Ovary (tissue), 9 donors: ENCODE results near the gene TMED4. TPM values are rescaled to one million over a fixed set of nuclear protein-coding genes. Genes with fewer than 3 reads are reported as not detected.

Experiments used
- DNase-seq, 5 donors: peaks; one replicate each; pipeline ENCODE4 v3.0.0-alpha.2; 2019 to 2020
- H3K27ac ChIP-seq, 2 donors: fragments of 200-600 bp; one replicate each; pipeline versions ENCODE4 v1.5.1 to v1.8.0; 2019 to 2022
- H3K27me3 ChIP-seq: fragments of 200-600 bp; one replicate; pipeline ENCODE4 v1.8.0; 2022
- H3K36me3 ChIP-seq: fragments of 200-600 bp; sonication (generic); one replicate; pipeline ENCODE4 v1.5.1; 2019
- H3K4me1 ChIP-seq: one replicate; pipeline ENCODE4 v1.8.1; 2013; ENCODE audit warnings: mild to moderate bottlenecking, moderate library complexity; ENCODE audit not compliant: insufficient read depth
- H3K4me3 ChIP-seq: fragments of 200-600 bp; sonication (generic); one replicate; pipeline ENCODE4 v1.5.1; 2017
- H3K9me3 ChIP-seq, 2 donors: fragments of 200-600 bp in 1 of 2; sonication (generic) in 1 of 2; one replicate each; pipeline versions ENCODE4 v1.5.1 to v1.8.1; 2013 to 2019; ENCODE audit warnings: mild to moderate bottlenecking in 1 of 2, moderate library complexity in 1 of 2
- CTCF ChIP-seq, 3 donors: fragments of 450-650 bp in 2 of 3; fragments of 200-600 bp in 1 of 3; IDR thresholded peaks; one replicate each; pipeline versions ENCODE4 v1.5.1 to v1.8.0; 2016 to 2022; ENCODE audit warnings: antibody characterized with exemption in 3 of 3, mild to moderate bottlenecking in 1 of 3
- EP300 ChIP-seq: sonication (generic); formaldehyde crosslinking; IDR thresholded peaks from one replicate; pipeline ENCODE4 v1.6.1; 2017; ENCODE audit warnings: antibody characterized with exemption
- POLR2A ChIP-seq: fragments of 450-650 bp; IDR thresholded peaks from one replicate; pipeline ENCODE4 v1.6.1; 2017; ENCODE audit warnings: antibody characterized with exemption, mild to moderate bottlenecking, moderate library complexity
- WGBS, 3 donors: extraction: QIAGEN DNeasy Blood & Tissue Kit in 1 of 3; methylation state at CpG; one replicate each; pipeline versions ENCODE4 v1.1.5 to v1.1.7; 2013 to 2017; 5-methylcytosine and 5-hydroxymethylcytosine counted together
- intact Hi-C, 4 donors: fragments of 100-400 bp; cut with DNase I; formaldehyde crosslinking; loops; one replicate each; pipeline versions ENCODE4 v1.11.0 to v1.15.1; 2022 to 2023
- polyA plus RNA-seq, 2 donors: library from polyadenylated mRNA; stranded (reverse); fragments of 200-250 nt in 1 of 2; fragments of 350-450 nt in 1 of 2; fragmentation: Illumina TruSeq in 1 of 2; extraction: RNeasy Lipid Tissue Mini Kit (QIAGEN cat#74804) in 1 of 2; gene quantifications; one replicate each; pipeline ENCODE4 v1.2.3, GENCODE V29; 2013 to 2014
- total RNA-seq, 7 donors: library from RNA; depleted of rRNA in 2 of 7; stranded (reverse); fragments of >200 nt in 2 of 7; fragmentation: NEBNext Ultra II Directional in 3 of 7; extraction: Animal tissue kit (Norgen Biotek cat#: 25700) in 3 of 7; gene quantifications; one replicate each; pipeline versions ENCODE4 v1.1.0 to v1.2.4, GENCODE V29; 2016 to 2023
- donor health status: DM: no; HTN: no; CAD: no; lungs with moderate emphysema.
- donor health status: DM: no; HTN: no; CAD: no.
- donor health status: Bipolar disorder and iron deficiency.
- donor health status: DM: yes; HTN: yes; CAD: no.
- donor health status: DM: no; HTN: no; CAD: no.
- donor health status: DM: yes; HTN: yes; CAD: no.

Gene TMED4
- total and polyA plus RNA-seq, 9 donors, result 74.9 to 155 (median 95.9) TPM

DNA sequence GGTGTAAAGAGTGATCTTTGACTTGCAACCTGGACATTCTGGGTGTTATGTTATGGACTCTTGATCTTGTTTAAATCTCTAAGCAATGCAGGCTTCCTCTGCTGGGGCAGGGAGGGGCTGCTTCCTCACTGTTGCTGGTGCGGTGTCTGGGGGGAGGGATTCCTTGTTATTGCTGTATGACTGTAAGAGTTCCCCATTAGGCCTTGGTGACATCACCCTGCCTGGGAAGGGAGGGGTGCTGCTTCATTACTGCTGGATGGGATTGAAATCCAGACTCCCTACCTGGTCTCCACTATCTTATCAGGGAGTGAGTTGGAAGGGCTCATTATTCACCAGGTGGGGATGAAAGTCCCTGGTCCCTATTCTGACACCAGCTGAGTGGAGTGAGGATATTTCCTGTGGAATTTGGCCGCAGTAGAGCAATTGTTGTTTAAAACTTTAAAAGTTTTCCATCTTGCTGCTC, 33.1 kb upstream of the TMED4 start:
- intact Hi-C loops, result no loop called here
- Histone ChIP-seq H3K4me3 (no peak overlapping the region), H3K36me3 (no peaks in the 10 kb centered on the region), H3K27me3 (no peaks in the 10 kb centered on the region), H3K27ac (no peak overlapping the region), H3K4me1 (peaks cover 5% of the 10 kb centered on the region), H3K9me3 (no peaks in the 10 kb centered on the region)
- WGBS, 3 donors, result 76 to 90% (median 79%) methylated on average over 2 of the region's 2 CpGs
- no peak for DNase-seq
- no peak for TF ChIP-seq POLR2A
- no peak for TF ChIP-seq EP300
- no peak for TF ChIP-seq CTCF (IDR thresholded peaks at IDR 0.05)

- TF ChIP-seq EP300, result no peak
- H3K4me3 ChIP-seq, result no peak overlapping the region
- WGBS, 3 donors, result 89 to 93% (median 91%) methylated on average over 3 of the region's 3 CpGs
- peaks cover 2% of the 10 kb centered on the region for H3K4me1 ChIP-seq
- no peak for DNase-seq
- H3K9me3 ChIP-seq, result no peaks in the 10 kb centered on the region
- intact Hi-C loops, result loop anchor here in 1 of 4 donors (10.0 kb wide), 1 partner anchor 375 kb away; no protein-coding TSS in a partner anchor
- H3K27me3 ChIP-seq, result no peaks in the 10 kb centered on the region
- no peak overlapping the region for H3K27ac ChIP-seq
- H3K36me3 ChIP-seq, result no peaks in the 10 kb centered on the region
Observed at GRCh38 chr7:44609829-44610228, 27.8 kb upstream of the TMED4 start.

GRCh38 chr7:44608916-44609648, 27.1 kb upstream of the TMED4 start:
- no peaks in the 10 kb centered on the region for H3K36me3 ChIP-seq
- H3K9me3 ChIP-seq, result no peaks in the 10 kb centered on the region
- H3K27ac ChIP-seq, result no peak overlapping the region
- intact Hi-C loops, result loop anchor here in 1 of 4 donors (10.0 kb wide), 1 partner anchor 376 kb away; no protein-coding TSS in a partner anchor
- no peak for DNase-seq
- peaks cover 2% of the 10 kb centered on the region for H3K4me1 ChIP-seq
- H3K4me3 ChIP-seq, result no peak overlapping the region
- 75 to 79% (median 75%) methylated on average over 14 of the region's 14 CpGs for WGBS, 3 donors
- H3K27me3 ChIP-seq, result no peaks in the 10 kb centered on the region
- no peak for TF ChIP-seq EP300
- no peak for TF ChIP-seq POLR2A
- TF ChIP-seq CTCF (IDR thresholded peaks at IDR 0.05), result no peak

DNA sequence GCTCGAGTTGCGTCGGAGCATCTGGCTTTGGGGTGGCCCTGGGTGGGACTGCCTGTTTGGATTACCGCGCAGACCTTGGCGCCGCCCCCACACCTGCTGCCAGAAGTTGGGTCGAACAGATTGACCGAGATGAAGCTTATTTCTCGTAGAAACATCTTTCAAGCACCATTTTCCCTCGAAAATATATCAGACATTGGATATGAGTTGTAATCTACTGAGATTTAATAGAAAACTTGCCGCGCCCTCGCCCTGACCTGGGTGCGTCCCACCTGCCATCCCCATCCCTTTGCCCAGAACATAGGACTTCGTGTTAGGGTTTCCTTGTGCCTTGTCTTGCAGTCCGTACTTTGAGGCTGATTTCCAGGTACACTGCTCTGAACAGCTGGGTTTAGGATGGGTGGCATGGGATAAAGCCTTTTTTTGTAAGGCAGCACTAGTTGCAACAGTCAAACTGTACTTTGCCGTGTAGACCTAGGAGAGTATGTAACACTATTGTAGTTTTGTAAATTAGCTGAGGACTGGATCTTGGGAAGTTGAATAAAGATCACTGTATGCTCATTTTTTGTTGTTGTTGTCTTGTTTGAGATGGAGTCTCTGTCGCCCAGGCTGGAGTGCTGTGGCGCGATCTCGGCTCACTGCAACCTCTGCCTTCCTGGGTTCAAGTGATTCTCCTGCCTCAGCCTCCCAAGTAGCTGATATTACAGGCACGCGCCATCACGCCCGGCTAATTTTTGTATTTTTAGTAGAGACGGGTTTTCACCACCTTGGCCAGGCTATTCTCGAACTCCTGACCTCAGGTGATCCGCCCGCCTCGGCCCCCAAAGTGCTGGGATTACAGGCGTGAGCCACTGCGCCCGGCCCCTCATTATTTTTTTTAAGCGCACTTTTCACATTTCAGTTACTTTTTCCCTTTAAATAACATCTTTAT, 25.4 kb upstream of the TMED4 start:
- WGBS, 3 donors, result 43 to 44% (median 44%) methylated on average over 35 of the region's 35 CpGs
- no peaks in the 10 kb centered on the region for H3K9me3 ChIP-seq
- no peaks in the 10 kb centered on the region for H3K36me3 ChIP-seq
- DNase-seq, result no peak
- no peak for TF ChIP-seq POLR2A
- no peak for TF ChIP-seq EP300
- TF ChIP-seq CTCF (IDR thresholded peaks at IDR 0.05), result no peak
- H3K4me1 ChIP-seq, result peaks cover 2% of the 10 kb centered on the region
- H3K27me3 ChIP-seq, result no peaks in the 10 kb centered on the region
- peak overlapping the region; percentile 87 for H3K4me3 ChIP-seq
- peak overlapping the region; percentile 42 to 98 for H3K27ac ChIP-seq
- intact Hi-C loops, result loop anchor here in 1 of 4 donors (2.0 to 10.0 kb wide), 2 partner anchors 141 to 377 kb away; partner anchors contain the start of gene ZMIZ2
